Tongue (tissue), 2 donors: Measurements from ENCODE around the gene PDLIM4. TPM values are rescaled to one million over a fixed set of nuclear protein-coding genes. Genes with fewer than 3 reads are reported as not detected.
A peak's percentile ranks its signal among the peaks of the same experiment; 100 is the strongest.

Experiments
- DNase-seq: peaks from one replicate; pipeline ENCODE4 v3.0.0-alpha.2; 2015
- total RNA-seq: library from RNA; depleted of rRNA; stranded (reverse); fragments of >200 nt; gene quantifications from one replicate; pipeline ENCODE4 v1.2.3, GENCODE V29; 2014

The PDLIM4 gene
- total RNA-seq, 1 donor from 2014 or later: 49.6 TPM

DNA sequence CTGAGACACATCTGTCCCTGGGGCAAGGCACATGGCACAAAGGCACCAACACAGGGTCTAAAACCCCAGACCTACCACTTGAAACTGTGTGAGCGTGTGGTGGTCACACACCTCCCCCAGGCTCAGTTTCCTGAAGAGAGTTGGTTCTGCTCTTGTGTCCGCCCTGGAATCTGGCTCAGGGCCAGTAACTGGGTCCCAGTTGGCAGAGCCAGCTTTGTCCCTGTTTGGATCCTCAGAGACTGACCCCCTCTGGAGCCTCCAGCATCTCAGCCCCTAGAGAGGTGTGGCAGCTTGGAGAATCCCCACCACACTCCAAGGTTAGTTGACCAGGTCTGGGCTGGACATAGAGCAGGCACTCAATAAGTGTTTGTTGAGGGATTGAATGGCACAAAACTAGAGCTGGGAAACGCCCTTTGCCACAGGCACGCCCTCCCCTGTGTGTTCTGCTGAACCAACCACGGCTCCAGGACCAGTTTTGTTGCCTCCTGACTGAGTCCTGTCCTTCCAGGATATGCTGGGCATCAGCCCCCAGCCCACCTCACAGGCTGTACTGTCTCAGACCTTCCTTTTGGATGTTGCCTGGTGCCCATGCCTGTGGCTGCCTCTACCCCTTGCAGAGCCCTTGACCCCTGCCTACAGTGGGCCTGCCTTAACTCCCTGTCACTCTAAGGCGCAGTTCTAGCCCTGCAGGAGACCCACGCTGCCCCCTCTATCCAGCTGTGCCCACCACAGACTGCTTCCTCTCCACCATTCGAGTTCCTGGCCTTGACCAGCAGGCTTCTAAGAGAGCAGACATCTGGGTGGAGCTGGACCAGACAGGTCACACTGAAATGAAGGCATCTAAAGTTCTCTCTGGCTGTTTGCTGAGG is 3.8 kb upstream of the PDLIM4 start:
- no peak for DNase-seq

DNA sequence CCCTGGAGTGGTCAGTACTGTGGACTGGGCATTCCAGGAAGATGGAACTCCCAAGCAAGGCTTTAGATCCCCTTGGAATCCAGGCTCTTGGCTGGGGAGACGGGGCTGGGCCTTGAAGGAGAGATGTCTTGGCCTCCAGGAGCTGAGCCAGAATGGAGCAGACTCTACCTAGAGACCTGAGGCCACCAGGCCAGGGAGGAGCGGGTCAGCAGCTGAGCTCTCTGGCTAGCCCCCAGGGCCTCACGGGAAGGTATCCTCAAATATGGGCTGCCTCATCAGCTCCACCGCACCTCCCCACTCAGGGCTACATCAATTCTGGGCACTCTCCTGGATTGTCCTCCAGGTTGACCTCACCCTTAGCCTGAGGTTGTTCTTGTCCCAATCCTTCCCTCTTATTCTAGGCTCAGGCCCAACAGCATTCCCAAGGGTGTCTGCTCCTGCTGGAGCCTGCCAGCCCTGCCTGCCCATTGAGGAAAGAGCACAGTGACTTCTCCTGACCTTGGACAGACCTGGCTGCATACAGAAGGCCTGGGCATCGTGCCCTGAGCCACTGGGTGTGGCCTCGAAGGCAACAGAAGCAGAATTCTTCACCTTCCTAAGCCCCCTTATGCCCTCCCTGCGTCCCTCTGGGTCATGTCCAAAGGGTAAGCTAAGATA is 3.0 kb upstream of the PDLIM4 start:
- DNase-seq: no peak

DNA sequence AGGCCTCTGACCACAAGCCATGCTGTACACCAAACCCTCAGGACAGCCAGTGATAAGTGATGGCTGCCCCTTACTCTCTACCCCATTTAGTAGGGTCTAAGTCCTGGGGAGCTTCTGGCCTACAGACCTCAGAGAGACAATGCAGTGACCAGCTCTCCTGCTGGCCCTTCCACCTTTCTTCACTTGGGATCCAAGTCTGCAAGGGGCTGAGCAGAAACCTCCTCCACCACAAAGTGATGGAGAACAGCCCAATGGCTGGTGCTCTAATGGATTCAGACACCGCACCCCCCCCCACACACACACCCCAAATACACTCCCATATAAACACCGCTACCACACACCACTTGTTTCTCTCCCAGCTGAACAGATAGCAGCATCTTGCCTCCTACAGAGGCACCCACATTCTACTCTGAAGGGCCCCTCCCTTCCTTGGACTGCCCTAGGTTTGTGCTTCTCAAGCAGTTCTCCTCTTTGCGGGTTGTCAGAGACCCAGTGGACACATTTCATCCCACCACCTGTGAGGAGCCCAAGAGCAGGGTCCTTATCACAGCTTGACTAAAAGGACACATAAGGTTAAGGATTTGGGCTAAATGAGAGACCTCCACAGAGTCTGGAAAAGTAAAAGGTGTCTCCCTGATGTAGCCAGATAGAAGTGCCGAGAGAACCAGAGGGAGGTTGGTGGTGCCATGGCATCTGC is 1.3 kb upstream of the PDLIM4 start:
- DNase-seq: no peak

GRCh38 chr5:132256783-132257130 is 739 bp upstream of the PDLIM4 start:
- no peak for DNase-seq

DNA sequence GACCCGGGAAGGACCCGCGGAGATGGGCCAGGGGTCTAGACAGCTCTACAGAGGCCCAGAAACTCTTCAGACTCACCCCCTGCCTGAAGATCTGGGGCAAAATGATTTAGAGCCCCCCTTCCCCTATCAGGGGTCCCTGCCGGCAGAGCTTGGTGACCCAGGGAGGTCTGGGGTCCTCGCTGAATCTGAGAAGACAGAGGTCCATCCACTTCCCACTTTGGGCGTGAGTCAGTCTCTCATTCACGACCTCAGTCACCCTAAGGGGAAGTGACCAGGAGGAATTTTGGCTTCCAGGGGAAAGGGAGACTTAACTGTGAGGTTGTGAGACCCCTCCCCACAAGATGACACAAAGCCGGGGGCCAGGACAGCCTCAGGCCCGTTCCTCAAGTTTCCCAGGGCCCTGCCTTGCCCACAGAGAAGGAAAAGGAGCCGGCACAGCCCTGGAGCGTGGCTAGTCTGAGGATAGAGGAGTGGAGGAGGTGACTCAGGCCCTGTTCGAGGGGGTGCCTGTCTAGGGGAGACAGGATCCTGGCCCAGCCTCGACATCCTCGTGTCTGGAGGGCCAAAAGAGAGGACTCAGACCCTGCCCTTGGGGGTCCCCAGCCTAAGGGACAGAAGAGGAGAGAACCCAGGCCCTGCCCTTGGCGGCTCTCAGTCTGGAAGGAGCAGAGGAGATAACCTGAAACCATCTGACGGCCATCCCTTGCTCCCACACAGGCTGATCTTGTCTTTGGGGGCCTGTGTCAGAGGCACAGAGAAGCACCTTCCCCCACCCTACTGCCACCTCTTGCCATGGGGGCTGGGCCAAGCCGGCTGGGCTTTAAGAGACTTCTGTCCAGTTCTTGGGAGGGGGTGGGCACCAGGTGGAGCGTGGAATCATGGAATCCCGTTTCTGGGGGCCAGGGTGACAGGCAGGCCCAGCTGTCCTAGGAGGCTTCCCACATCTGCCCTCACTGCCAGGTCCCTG is 889 bp downstream of the PDLIM4 start:
- DNase-seq: peak; percentile 92

GRCh38 chr5:132259069-132259851 is 1.8 kb downstream of the PDLIM4 start:
- peak; percentile 94 for DNase-seq

- no peak for DNase-seq
These were observed 2.6 kb downstream of the PDLIM4 start for GRCh38 chr5:132260051-132260450.

DNA sequence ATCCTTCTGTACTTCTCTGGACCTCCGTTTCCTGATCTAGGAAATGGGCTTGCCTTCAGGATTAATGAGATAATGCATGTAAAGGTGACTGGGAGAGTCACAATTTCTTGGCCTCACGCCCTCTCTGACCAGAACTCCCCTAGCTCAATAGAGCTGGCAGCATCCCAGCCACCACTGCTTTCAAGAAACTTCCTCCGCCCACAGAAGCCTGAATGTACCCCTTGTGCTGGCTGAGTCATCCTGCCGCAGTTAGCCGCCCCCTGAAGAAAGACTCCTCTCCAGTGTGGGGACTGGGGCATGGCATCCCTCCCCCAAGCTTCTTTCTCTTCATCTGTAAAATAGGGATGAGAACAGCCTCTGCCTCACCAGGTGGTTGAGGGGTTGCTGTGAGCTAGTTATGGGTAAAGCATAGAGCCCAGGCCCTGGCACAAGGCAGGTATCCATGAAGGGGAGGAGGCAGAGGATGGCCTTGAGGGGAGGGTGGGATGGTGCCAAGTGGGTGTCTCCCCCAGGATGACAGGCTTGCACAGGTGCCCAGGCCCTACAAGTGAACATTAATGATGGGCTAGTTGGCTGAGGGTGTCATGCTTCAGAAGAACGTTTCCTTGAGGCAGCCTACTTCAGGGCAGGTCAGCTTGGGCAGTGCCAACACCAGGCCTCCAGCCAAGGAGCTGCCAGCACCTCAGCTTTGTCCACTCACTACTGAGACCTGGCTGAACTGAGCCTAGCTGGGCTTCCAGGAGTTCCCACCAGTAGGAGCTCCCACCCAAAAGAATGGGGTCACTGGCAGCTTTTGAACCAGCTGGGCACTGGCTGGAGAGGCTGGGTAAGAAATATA is 3.4 kb downstream of the PDLIM4 start:
- no peak for DNase-seq

GRCh38 chr5:132261881-132262845 is 4.7 kb downstream of the PDLIM4 start:
- DNase-seq: no peak

- DNase-seq: no peak
These were observed 5.5 kb downstream of the PDLIM4 start for GRCh38 chr5:132262882-132263547.

DNA sequence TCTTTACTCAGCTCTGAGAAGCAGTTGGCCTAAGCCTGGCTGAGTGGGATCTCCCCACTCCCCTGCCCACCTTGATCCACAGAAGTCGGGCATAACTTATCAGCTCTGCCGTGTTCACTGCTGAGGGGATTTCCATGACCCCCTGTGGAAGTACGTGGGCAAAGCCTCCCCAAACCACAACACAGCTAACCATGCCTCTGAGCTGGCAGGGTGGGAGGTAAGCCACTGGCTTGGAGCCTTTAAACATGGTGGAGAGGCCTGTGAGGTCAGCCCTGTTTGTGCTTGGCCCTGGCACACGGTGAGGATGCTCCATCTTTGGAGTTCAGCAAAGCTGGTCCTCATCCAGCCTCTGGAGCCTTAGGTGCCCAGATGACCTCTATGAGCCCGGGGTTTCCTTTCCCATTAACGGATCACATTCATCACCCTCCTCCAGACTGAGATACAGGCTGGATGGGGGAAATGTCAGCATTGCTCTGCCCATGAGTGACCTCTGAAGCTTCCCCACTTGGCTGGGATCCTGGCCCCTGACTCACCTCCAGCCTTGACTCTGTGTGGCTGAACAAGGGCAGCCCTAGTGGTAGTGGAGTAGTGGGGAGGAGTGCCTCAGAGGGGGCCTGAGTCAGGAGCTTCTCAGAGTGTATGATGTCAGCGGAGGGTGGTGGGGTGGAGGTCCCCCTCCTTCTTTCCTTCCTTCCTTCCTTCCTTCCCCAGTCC is 6.2 kb downstream of the PDLIM4 start:
- DNase-seq: no peak

DNA sequence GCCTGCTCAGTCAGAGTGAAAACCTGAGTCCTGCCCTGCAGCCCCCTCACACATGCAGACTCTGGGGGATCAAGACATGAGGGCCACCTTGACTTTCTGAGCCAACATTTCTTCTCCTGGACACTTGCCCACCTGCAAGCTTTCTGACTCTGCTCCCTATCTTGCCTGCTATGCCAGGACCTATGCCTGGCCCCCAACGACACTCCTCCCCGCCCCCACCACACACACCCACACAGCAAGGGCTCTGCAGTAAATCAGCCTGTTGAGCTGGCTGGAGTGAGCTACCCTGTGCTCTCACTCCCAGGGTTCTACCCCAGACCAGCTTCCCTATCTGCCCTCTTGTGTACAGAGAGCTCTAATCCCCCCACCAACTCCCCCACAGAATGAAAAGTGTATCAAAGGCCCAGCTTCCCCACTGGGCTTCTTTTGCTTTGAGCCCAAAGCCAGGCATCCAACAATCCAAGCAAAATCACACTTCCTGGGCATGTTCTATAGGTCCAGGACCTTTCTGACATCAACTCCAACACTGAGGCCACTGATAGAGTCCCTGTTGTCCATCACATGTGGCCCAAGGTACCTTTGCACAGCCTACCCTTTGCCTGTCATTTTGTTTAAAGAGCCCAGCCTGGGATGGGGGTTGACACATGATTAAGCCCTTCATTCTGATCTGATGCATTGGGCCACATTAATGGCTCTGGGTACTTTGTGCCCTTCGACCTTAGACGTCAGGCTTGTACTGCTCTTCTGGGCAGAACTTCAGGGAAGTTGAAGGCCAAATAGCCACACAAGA is 7.2 kb downstream of the PDLIM4 start:
- no peak for DNase-seq

DNA sequence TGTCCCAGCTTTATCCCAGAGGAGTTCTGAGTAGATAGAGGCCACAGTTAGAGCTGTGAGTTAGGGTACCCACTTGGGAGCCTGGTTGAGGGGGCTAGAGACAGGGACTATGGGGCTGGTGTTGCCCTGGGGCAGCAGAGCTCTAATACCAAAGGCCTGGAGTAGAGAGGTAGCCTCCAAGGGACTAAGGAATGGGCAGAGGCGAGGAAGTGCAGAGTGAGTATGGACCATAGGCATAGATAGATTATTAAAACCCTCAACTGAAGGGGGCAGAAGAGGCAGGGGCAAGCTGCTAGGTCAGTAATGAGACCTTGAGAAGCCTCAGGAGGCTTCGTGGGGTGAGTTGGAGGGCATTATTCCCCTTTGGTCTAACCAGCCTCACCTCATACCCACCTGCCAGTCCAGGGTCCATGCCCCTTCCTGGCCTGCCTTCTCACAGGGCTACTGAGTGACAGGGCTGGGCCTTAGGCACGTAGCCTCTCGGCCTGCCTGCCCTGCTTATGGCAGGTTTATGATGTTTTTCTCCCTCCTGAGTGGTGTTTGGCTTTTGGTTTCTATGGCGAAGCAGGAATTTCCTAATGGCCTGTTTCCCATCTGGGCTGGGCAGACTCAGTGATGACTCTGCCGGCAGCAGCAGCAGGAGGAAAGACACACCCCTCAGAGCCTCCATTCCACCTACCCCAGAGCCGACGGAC is 8.0 kb downstream of the PDLIM4 start:
- peak; percentile 88 for DNase-seq

DNA sequence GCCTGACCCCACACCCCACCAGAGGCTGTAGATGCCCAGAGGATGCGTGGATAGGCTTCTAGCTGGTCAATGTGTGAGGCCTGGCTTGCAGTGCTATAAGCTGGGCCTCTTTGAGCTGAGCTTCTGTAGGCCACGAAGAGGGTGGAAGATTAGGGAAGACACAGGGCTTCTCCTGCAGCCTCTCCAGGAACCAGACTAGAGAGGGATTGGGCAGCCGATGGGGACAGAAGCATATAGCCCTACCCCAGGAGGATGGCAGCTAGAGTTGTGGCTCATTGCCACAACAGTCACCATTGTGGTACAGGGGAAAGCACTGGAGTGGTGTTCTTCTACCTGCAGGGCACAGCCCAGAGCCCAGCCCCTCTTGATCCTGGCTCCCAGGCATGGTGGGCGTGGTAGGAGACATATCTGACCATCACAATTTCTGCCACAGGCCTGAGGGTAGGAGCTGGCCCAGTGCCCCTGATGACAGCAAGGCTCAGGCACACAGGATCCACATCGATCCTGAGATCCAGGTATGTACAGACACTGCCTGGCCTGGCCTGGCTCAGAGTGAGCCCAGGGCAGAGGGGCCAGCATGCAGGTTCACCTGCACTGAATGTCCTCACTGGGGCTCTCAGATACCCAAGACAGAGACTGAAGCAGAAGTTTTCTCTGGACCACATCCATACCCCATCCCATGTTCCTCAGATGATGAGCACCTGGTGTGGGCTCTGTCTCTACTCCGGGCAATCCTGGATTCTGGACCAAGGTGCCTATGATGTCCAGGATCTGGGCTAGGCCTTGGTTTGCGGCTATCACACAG is 8.7 kb downstream of the PDLIM4 start:
- DNase-seq: no peak

GRCh38 chr5:132266836-132267160 is 9.3 kb downstream of the PDLIM4 start:
- no peak for DNase-seq
